ENCODE results near the gene NDUFB8. TPM values are rescaled to one million over a fixed set of nuclear protein-coding genes. Genes with fewer than 3 reads are reported as not detected.

NDUFB8 gene
- total RNA-seq, 6 experiments from 2014 or later = 93.6 to 125 (median 99.3) TPM

DNA sequence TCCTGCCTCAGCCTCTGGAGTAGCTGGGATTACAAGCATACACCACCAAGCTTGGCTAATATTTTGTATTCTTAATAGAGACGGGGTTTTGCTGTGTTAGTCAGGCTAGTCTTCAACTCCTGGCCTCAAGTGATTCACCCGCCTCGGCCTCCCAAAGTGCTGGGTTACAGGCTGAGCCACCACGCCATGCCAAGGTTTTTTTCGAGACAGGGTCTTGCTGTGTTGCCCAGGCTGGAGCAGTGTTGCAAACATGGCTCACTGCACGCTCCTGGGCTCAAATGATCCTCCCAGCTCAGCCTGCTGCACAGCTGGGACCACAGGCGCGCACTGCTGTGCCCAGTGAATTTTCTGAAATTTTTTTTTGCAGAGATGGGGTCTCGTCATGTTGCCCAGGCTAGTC, 6.7 kb downstream of the NDUFB8 start:
- WGBS (ENCODE audit: insufficient coverage, low coverage, low lambda C conversion rate, missing lambda C conversion rate) = 100% methylated on average over 1 of the region's 9 CpGs
- DNase-seq (no peak), ATAC-seq (no peak)
- H3K27me3 ChIP-seq = no peaks in the 10 kb centered on the region
- TF ChIP-seq POLR2A (IDR thresholded peaks at IDR 0.05) = no peak
- TF ChIP-seq, protein P1, sequence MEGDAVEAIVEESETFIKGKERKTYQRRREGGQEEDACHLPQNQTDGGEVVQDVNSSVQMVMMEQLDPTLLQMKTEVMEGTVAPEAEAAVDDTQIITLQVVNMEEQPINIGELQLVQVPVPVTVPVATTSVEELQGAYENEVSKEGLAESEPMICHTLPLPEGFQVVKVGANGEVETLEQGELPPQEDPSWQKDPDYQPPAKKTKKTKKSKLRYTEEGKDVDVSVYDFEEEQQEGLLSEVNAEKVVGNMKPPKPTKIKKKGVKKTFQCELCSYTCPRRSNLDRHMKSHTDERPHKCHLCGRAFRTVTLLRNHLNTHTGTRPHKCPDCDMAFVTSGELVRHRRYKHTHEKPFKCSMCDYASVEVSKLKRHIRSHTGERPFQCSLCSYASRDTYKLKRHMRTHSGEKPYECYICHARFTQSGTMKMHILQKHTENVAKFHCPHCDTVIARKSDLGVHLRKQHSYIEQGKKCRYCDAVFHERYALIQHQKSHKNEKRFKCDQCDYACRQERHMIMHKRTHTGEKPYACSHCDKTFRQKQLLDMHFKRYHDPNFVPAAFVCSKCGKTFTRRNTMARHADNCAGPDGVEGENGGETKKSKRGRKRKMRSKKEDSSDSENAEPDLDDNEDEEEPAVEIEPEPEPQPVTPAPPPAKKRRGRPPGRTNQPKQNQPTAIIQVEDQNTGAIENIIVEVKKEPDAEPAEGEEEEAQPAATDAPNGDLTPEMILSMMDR (IDR thresholded peaks at IDR 0.05) = no peak
- H3K9me3 ChIP-seq = no peaks in the 10 kb centered on the region
- H3K27ac ChIP-seq = no peak overlapping the region
- H3K4me1 ChIP-seq = peaks cover 0 to 18% (median 2%) of the 10 kb centered on the region in 4 donors
- peaks cover 0 to 40% (median 21%) of the 10 kb centered on the region in 4 donors for H3K36me3 ChIP-seq
- intact Hi-C loops (cut with DNase I) = no loop called here
- H3K4me3 ChIP-seq = no peak overlapping the region

DNA sequence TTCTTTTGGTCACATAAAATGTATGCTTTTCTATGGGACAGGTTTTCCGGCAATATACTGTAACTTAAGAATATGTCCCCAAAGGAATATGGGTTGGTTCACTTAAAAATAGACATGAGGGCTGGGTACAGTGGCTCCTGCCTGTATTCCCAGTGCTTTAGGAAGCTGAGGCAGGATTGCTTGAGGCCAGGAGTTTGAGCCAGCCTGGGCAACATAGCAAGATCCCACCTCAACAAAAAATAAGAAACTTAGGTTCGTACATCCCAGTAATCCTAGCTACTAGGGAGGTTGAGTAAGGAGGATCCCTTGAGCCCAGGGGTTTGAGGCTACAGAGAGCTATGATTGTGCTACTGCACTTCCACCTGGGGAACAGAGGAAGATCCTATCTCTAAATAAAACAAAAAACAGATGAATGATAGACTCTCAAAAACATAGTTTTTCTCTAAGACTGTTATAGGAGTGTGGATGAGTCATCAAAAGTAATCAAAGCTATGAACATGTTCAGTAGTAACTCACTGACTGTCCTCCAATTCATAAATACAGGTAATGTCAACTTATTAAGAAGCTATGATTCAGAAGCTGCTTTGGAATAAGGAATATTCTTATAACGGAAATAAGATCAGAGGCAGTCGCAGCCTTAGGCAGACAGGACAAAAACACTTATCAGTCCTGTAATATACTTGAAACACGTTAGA, 7.4 kb downstream of the NDUFB8 start:
- Histone ChIP-seq H3K27me3 (no peaks in the 10 kb centered on the region), H3K4me1 (peaks cover 0 to 25% (median 3%) of the 10 kb centered on the region in 4 donors), H3K9me3 (no peaks in the 10 kb centered on the region), H3K36me3 (peaks cover 0 to 39% (median 21%) of the 10 kb centered on the region in 4 donors), H3K27ac (no peak overlapping the region), H3K4me3 (no peak overlapping the region)
- WGBS (ENCODE audit: insufficient coverage, low coverage, low lambda C conversion rate, missing lambda C conversion rate) = 72% methylated on average over 5 of the region's 5 CpGs
- intact Hi-C loops (cut with DNase I) = no loop called here
- DNase-seq (no peak), ATAC-seq (no peak)
- TF ChIP-seq POLR2A (IDR thresholded peaks at IDR 0.05) = no peak
- TF ChIP-seq, protein P1 (IDR thresholded peaks at IDR 0.05) = no peak

DNA sequence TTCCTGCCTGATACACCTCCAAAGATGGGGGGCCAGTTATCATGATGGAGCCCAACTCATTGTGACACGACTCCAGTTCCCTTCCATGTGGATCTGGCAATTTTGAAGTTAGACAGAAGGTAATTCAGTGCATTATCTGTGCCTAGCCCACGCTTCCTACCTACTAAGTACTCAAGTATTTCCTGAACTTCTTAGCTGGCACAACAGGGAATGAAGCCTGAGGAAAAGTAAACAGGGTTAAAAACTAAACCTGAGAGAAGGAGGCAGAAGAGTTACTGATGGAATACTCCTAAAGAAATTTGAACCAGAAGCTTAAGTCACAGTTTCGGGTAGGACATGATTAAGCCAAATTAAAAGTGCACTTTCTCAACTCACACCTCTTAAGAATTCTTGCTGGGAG, 8.9 kb downstream of the NDUFB8 start:
- peaks cover 0 to 25% (median 12%) of the 10 kb centered on the region in 4 donors for H3K36me3 ChIP-seq
- DNase-seq (no peak), ATAC-seq (no peak)
- no peaks in the 10 kb centered on the region for H3K27me3 ChIP-seq
- H3K9me3 ChIP-seq = no peaks in the 10 kb centered on the region
- intact Hi-C loops (cut with DNase I) = no loop called here
- no peak for TF ChIP-seq POLR2A (IDR thresholded peaks at IDR 0.05)
- peaks cover 0 to 38% (median 10%) of the 10 kb centered on the region in 4 donors for H3K4me1 ChIP-seq
- no peak overlapping the region for H3K27ac ChIP-seq
- no peak overlapping the region for H3K4me3 ChIP-seq
- 84% methylated on average over 3 of the region's 3 CpGs for WGBS (ENCODE audit: insufficient coverage, low coverage, low lambda C conversion rate, missing lambda C conversion rate)

DNA sequence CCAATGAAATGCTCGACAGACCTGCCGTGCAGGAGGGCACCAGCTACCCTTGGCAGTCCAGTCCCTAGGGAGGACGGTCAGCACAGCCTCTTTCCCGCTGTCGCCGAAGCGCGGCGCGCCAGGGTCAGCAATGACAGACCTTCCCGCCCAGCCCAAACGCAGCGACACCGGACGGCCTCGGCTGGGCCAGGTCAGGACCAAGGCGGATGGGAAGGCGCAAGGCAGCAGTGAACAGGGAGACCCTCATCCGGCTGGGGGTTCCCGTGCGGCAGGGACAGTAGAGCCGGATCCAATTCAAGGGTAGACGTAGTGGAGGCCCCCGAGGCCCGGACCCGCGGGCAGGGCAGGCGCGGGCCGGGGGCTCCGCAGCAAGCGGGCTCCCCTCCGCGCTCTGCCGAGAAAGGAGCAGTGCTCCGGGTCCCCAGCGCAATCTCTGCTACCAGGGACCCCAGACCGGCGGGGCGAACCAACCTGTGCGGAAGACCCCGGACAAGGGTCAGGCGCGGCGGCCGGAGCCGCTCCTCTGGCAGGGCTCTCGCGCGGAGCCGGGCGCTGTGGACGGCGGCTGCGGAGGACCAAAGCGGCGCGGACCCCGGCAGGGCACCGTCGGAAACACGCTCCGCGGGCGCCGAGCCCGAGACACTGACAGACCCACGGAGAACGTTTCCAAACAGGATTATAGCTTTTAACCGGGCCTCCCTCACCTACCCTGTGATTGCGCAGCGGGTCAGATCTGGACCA, 10.2 kb downstream of the NDUFB8 start, which contains the start of gene SEC31B:
Gene SEC31B (minus strand): TSS at position 551 of the 741 bp plus-strand sequence. CDS start 2,909 bp downstream, outside the sequence.
- Histone ChIP-seq H3K4me1 (peaks cover 0 to 40% (median 11%) of the 10 kb centered on the region in 4 donors), H3K4me3 (peak within 1 kb of the TSS; percentile 47 to 59 (median 59)), H3K9me3 (no peaks in the 10 kb centered on the region), H3K27me3 (no peaks in the 10 kb centered on the region), H3K36me3 (peaks cover 0 to 15% (median 8%) of the 10 kb centered on the region in 4 donors), H3K27ac (peak within 1 kb of the TSS in 2 of 3 donors; percentile 16 to 39)
- ATAC-seq (peak; percentile 79 to 92 (median 88)), DNase-seq (peak; percentile 72 to 82 (median 81))
- intact Hi-C loops (cut with DNase I) = no loop called here
- 15% methylated on average over 31 of the region's 72 CpGs for WGBS (ENCODE audit: insufficient coverage, low coverage, low lambda C conversion rate, missing lambda C conversion rate)
- TF ChIP-seq POLR2A (IDR thresholded peaks at IDR 0.05) = no peak
- TF ChIP-seq, protein P1 (IDR thresholded peaks at IDR 0.05) = no peak
